Right cardiac atrium (tissue), 5 donors: ENCODE data around the gene KMT2A. TPM values are rescaled to one million over a fixed set of nuclear protein-coding genes. Genes with fewer than 3 reads are reported as not detected.
"Not testable (repeated sequence)": the region's sequence is repeated elsewhere in the genome, so short reads cannot be mapped to it uniquely, and the experiment has no call there.

ENCODE experiments used
- ATAC-seq, 2 donors: fragments of 200-7000 bp; cut with Tn5 transposase; one replicate each; pipeline versions ENCODE4 v1.8.0 to v1.9.1; 2020; ENCODE audit warnings: moderate library complexity in 2 of 2, mild to moderate bottlenecking in 1 of 2
- DNase-seq, 3 donors: peaks; one replicate each; pipeline ENCODE4 v3.0.0-alpha.2; 2020
- H3K27ac ChIP-seq: one replicate; pipeline ENCODE4 v1.5.1; 2013; ENCODE audit warnings: mild to moderate bottlenecking, low read length, control low read depth, moderate library complexity
- H3K27me3 ChIP-seq: one replicate; pipeline ENCODE4 v1.6.1; 2013; ENCODE audit not compliant: control insufficient read depth, insufficient read depth
- H3K4me1 ChIP-seq: one replicate; pipeline ENCODE4 v1.6.1; 2013; ENCODE audit warnings: low read length; ENCODE audit not compliant: control insufficient read depth, insufficient read depth
- H3K4me3 ChIP-seq: one replicate; pipeline ENCODE4 v1.5.1; 2013; ENCODE audit warnings: low read length, control low read depth
- H3K9me3 ChIP-seq: one replicate; pipeline ENCODE4 v1.6.1; 2013; ENCODE audit warnings: low read length; ENCODE audit not compliant: control insufficient read depth
- WGBS: extraction: QIAGEN DNeasy Blood & Tissue Kit; methylation state at CpG from one replicate; pipeline ENCODE4 v1.1.7; 2013; 5-methylcytosine and 5-hydroxymethylcytosine counted together
- intact Hi-C, 4 donors: fragments of 100-400 bp; cut with DNase I; formaldehyde crosslinking; loops; one replicate each; pipeline versions ENCODE4 v1.11.0 to v1.14.0; 2022 to 2023
- polyA plus RNA-seq: library from polyadenylated mRNA; stranded (reverse); fragments of 200-250 nt; gene quantifications from one replicate; pipeline ENCODE4 v1.2.3, GENCODE V29; 2013
- total RNA-seq, 4 donors: library from RNA; stranded (reverse); fragmentation: NEBNext Ultra II Directional; extraction: Animal tissue kit (Norgen Biotek cat#: 25700); gene quantifications; one replicate each; pipeline ENCODE4 v1.2.1, GENCODE V29; 2021
- donor health status: healthy with polysubstance abuse.
- donor health status: DM: no; HTN: yes; CAD: no.
- donor health status: DM: no; HTN: no; CAD: no.
- donor health status: DM: no; HTN: yes; CAD: no; lungs with severe emphysema.
- donor health status: DM: yes; HTN: yes; CAD: no.

Gene KMT2A
- total and polyA plus RNA-seq, 5 donors = 9.1 to 32.7 (median 27.3) TPM

DNA sequence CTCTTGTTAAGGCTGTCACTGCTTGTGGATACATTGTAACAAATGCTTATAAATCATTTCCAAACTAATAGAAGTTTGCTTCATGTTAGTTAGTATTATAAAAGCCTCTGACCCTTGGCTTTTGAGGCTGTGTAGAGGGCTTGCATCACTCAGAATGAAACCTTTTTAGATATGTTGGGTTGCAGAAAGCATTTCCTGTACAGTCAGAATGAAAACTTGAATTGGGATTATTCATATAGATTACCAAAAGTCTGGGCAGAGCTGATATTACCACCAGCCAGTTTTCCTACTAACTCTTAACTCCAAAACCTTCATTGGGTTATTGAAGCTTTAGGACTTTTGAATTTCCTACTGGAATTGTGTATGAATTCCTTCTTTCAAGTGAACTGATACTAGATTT, 12.0 kb downstream of the KMT2A start:
- no peak overlapping the region for H3K4me3 ChIP-seq
- no peak overlapping the region for H3K27ac ChIP-seq
- no peaks in the 10 kb centered on the region for H3K9me3 ChIP-seq
- DNase-seq = no peak
- peaks cover 2% of the 10 kb centered on the region for H3K4me1 ChIP-seq
- H3K27me3 ChIP-seq = no peaks in the 10 kb centered on the region
- intact Hi-C loops = no loop called here
- no peak for ATAC-seq

DNA sequence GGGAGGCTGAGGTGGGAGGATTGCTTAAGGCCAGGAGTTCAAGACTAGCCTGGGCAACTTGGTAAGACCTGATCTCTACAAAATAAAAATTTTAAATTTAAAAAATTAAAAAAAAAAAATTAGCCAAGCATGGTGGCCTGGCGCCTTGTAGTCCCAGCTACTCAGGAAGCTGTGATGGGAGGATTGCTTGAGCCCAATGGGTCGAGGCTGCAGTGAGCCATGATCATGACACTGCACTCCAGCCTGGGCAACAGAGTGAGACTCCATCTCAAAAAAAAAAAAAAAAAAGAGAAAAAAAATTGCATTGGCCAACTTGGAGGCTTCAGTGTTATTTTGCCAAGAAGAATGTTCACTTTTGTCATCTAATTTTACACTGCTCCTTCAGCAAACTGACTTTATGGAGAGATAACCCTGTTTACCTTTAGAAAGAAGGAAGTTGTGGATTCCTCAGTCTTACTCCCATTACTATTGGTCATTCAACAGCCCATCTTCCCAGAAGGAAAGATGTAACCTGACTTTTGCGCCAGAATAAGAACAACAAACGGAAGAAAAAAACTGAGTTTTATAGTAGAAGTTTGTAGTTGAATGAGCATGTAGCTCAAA, 13.1 kb downstream of the KMT2A start:
- H3K4me1 ChIP-seq = peaks cover 2% of the 10 kb centered on the region
- no peak for ATAC-seq
- H3K9me3 ChIP-seq = no peaks in the 10 kb centered on the region
- WGBS = 82% methylated on average over 4 of the region's 4 CpGs
- no peak overlapping the region for H3K27ac ChIP-seq
- no peak for DNase-seq
- no peak overlapping the region for H3K4me3 ChIP-seq
- H3K27me3 ChIP-seq = no peaks in the 10 kb centered on the region
- intact Hi-C loops = no loop called here

DNA sequence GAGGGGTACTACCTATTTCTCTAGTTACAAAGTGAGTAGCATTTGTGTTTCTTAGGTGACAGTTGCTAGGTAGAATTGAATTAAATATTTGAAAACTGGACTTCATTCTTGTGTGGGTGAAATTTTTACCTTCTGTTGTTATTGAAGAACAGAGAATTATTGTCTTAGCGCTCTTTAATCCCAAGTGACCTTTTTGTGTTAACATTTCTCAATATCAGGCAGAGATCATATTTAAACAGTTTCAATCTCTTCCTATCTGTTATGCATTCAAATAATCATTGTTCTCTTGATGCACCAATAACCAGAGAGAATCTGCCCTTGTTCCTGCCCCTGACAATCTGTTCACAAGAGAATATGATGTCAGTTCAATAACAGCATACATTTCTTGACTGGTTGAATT, 14.2 kb downstream of the KMT2A start:
- ATAC-seq (no peak), DNase-seq (no peak)
- Histone ChIP-seq H3K9me3 (no peaks in the 10 kb centered on the region), H3K27ac (no peak overlapping the region), H3K4me3 (no peak overlapping the region), H3K4me1 (no peaks in the 10 kb centered on the region), H3K27me3 (no peaks in the 10 kb centered on the region)
- intact Hi-C loops = no loop called here
- WGBS = 94% methylated on average over 1 of the region's 1 CpG

- no peaks in the 10 kb centered on the region for H3K27me3 ChIP-seq
- intact Hi-C loops = no loop called here
- WGBS = 85% methylated on average over 2 of the region's 2 CpGs
- no peak overlapping the region for H3K27ac ChIP-seq
- H3K4me1 ChIP-seq = peaks cover 3% of the 10 kb centered on the region
- DNase-seq = no peak
- no peak overlapping the region for H3K4me3 ChIP-seq
- no peak for ATAC-seq
- no peaks in the 10 kb centered on the region for H3K9me3 ChIP-seq
Observed at GRCh38 chr11:118462178-118462577, 25.9 kb downstream of the KMT2A start.

- 100% methylated on average over 2 of the region's 2 CpGs for WGBS
- H3K4me3 ChIP-seq, intact Hi-C loops, H3K4me1 ChIP-seq, H3K27me3 ChIP-seq, H3K27ac ChIP-seq, DNase-seq, H3K9me3 ChIP-seq, ATAC-seq: not testable (repeated sequence)
Observed at GRCh38 chr11:118468968-118469367, 32.7 kb downstream of the KMT2A start.

DNA sequence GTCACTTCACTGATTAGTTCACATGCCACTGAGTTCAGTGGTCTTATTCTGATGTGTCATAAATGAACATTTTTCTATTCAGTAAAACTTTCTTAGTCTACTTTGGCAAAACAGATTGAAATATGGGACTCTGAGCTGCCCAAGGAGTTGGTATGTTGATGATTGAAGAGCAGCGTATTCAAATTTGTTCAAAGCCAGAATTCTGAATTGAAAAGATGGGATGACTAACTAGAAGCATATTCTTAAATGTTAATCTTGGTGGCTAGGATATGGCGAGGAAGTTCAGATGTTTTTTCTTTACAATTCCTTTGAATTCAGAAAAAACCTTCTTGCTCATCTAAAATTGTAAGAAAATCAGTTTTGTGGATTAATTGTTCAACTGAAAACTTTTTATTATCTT, 34.7 kb downstream of the KMT2A start:
- ATAC-seq = no peak
- no peaks in the 10 kb centered on the region for H3K4me1 ChIP-seq
- DNase-seq = no peak
- H3K4me3 ChIP-seq = no peak overlapping the region
- WGBS = 95% methylated on average over 2 of the region's 2 CpGs
- intact Hi-C loops = no loop called here
- H3K27me3 ChIP-seq = no peaks in the 10 kb centered on the region
- no peak overlapping the region for H3K27ac ChIP-seq
- no peaks in the 10 kb centered on the region for H3K9me3 ChIP-seq

- no peak for DNase-seq
- no peak for ATAC-seq
- Histone ChIP-seq H3K27ac (no peak overlapping the region), H3K9me3 (no peaks in the 10 kb centered on the region), H3K4me3 (no peak overlapping the region), H3K27me3 (no peaks in the 10 kb centered on the region), H3K4me1 (no peaks in the 10 kb centered on the region)
- 94% methylated on average over 6 of the region's 6 CpGs for WGBS
- intact Hi-C loops = no loop called here
Observed at GRCh38 chr11:118473537-118473936, 37.2 kb downstream of the KMT2A start.

DNA sequence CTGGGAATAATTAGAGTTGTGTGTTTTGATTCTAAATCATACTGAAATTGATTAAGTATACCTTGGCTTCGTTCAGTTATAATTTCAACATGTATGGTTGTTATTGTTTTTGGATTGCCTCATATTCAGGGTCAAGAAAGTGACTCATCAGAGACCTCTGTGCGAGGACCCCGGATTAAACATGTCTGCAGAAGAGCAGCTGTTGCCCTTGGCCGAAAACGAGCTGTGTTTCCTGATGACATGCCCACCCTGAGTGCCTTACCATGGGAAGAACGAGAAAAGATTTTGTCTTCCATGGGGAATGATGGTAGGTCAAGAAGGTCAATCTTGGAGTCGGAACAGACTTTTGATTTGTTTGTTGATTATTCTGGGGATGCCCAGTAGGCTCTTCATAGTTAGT, 40.4 kb downstream of the KMT2A start:
- no peak overlapping the region for H3K4me3 ChIP-seq
- no peaks in the 10 kb centered on the region for H3K4me1 ChIP-seq
- 64% methylated on average over 7 of the region's 7 CpGs for WGBS
- no peaks in the 10 kb centered on the region for H3K9me3 ChIP-seq
- H3K27me3 ChIP-seq = no peaks in the 10 kb centered on the region
- DNase-seq = no peak
- no peak overlapping the region for H3K27ac ChIP-seq
- intact Hi-C loops = no loop called here
- ATAC-seq = no peak

- not testable (repeated sequence) for ATAC-seq, H3K4me1 ChIP-seq, DNase-seq, H3K27ac ChIP-seq, H3K4me3 ChIP-seq, H3K27me3 ChIP-seq, H3K9me3 ChIP-seq
- intact Hi-C loops = loop anchor here (5.0 to 10.0 kb wide), 4 partner anchors 89 to 336 kb away; no protein-coding TSS in a partner anchor
- WGBS = 98% methylated on average over 1 of the region's 1 CpG
Observed at GRCh38 chr11:118481238-118481637, 44.9 kb downstream of the KMT2A start.

GRCh38 chr11:118484405-118484804, 48.1 kb downstream of the KMT2A start:
- H3K4me3 ChIP-seq = no peak overlapping the region
- DNase-seq (no peak), ATAC-seq (no peak)
- H3K27me3 ChIP-seq = no peaks in the 10 kb centered on the region
- H3K27ac ChIP-seq = no peak overlapping the region
- intact Hi-C loops = loop anchor here (5.0 to 10.0 kb wide), 4 partner anchors 92 to 340 kb away; no protein-coding TSS in a partner anchor
- WGBS = 94% methylated on average over 3 of the region's 3 CpGs
- H3K9me3 ChIP-seq = no peaks in the 10 kb centered on the region
- no peaks in the 10 kb centered on the region for H3K4me1 ChIP-seq

- H3K27ac ChIP-seq = no peak overlapping the region
- no peaks in the 10 kb centered on the region for H3K9me3 ChIP-seq
- ATAC-seq (no peak), DNase-seq (no peak)
- H3K4me1 ChIP-seq = no peaks in the 10 kb centered on the region
- intact Hi-C loops = loop anchor here in 3 of 4 donors (5.0 to 10.0 kb wide), 4 partner anchors 83 to 340 kb away; partner anchors contain the start of gene ATP5MG (in 2 of the 3)
- no peak overlapping the region for H3K4me3 ChIP-seq
- H3K27me3 ChIP-seq = no peaks in the 10 kb centered on the region
Observed at GRCh38 chr11:118485273-118485672, 49.0 kb downstream of the KMT2A start.
